22Rv1 (cell line): ENCODE data around the gene MRPL27.
"Not testable (repeated sequence)": the region's sequence is repeated elsewhere in the genome, so short reads cannot be mapped to it uniquely, and the experiment has no call there.

Source experiments
- H3K27ac ChIP-seq: fragments of 450-650 bp; 2 replicates; pipeline ENCODE4 v1.5.1; 2017
- ZFX ChIP-seq: fragments of 450-650 bp; IDR thresholded peaks from 2 replicates; pipeline ENCODE4 v1.6.1; 2017; ENCODE audit warnings: antibody characterized with exemption, borderline replicate concordance
- TF ChIP-seq, protein P1 (sequence below): fragments of 450-650 bp; IDR thresholded peaks from 2 replicates; pipeline ENCODE4 v1.5.1; 2017; ENCODE audit warnings: mild to moderate bottlenecking

Gene MRPL27

DNA sequence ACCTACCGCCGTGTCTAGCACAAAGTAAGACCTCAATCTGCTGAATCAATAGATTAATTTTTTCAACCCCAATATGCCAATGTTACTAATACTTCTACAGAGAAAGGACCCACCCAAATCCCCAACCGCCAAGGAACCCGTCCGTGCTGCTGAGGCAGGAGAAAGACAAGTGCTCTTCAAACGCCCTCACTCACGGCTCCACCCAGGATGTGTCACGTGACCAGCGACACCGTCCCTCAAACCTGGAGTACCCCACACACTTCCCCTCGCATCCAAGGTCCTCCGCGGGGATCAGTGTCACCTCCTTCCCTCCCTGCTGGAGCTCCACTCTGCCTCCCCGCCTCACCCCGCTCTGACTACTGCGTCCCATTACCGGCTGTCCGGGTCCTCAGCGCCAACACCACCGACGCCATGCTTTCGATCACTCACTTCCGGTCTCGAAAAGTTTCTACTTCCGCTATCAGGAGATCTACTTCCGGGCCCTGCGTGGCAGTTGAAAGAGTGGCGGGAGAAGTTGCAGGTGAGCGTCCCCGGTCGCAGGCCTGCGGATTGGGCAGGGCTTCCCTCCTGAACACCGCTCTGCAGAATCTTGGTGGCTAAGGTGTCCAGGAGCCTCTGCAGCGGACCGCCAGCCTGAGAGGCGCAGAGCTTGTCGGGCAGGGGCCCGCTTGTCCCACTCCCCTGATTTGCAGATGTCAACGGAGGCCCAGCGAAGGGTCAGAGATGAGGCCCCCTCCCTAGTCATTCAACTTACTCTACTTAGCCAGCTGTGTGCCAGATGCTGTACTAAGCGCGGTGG is at the start of gene MRPL27, which contains the start of gene EME1:
MRPL27 (minus strand) TSS at position 427 of the 799 bp plus-strand sequence; CDS start at position 413, 14 bp downstream.
EME1 (plus strand) TSS at position 472 of the 799 bp plus-strand sequence. CDS start 1,980 bp downstream, outside the sequence.
- no peak for TF ChIP-seq ZFX
- TF ChIP-seq, protein P1, sequence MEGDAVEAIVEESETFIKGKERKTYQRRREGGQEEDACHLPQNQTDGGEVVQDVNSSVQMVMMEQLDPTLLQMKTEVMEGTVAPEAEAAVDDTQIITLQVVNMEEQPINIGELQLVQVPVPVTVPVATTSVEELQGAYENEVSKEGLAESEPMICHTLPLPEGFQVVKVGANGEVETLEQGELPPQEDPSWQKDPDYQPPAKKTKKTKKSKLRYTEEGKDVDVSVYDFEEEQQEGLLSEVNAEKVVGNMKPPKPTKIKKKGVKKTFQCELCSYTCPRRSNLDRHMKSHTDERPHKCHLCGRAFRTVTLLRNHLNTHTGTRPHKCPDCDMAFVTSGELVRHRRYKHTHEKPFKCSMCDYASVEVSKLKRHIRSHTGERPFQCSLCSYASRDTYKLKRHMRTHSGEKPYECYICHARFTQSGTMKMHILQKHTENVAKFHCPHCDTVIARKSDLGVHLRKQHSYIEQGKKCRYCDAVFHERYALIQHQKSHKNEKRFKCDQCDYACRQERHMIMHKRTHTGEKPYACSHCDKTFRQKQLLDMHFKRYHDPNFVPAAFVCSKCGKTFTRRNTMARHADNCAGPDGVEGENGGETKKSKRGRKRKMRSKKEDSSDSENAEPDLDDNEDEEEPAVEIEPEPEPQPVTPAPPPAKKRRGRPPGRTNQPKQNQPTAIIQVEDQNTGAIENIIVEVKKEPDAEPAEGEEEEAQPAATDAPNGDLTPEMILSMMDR: no peak
- peak within 1 kb of the TSS; percentile 85 for H3K27ac ChIP-seq

DNA sequence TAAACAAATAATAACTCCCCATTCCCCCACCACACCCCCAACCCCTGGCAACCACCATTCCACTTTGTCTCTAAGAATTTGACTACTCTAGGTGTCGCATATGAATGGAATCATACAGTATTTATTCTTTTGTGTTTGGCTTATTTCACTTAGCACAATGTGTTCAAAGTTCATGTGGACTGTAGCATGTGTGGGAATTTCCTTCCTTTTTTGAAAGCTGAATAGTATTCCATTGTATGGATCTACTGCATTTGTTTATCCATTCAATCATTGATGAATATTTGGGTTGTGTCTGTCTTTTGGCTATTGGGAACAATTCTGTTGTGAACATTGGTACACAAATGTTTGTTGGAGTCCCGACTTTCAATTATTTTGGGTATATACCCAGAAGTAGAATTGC is 49.8 kb upstream of the MRPL27 start:
- no peak overlapping the region for H3K27ac ChIP-seq
- TF ChIP-seq ZFX: no peak
- TF ChIP-seq, protein P1: no peak

DNA sequence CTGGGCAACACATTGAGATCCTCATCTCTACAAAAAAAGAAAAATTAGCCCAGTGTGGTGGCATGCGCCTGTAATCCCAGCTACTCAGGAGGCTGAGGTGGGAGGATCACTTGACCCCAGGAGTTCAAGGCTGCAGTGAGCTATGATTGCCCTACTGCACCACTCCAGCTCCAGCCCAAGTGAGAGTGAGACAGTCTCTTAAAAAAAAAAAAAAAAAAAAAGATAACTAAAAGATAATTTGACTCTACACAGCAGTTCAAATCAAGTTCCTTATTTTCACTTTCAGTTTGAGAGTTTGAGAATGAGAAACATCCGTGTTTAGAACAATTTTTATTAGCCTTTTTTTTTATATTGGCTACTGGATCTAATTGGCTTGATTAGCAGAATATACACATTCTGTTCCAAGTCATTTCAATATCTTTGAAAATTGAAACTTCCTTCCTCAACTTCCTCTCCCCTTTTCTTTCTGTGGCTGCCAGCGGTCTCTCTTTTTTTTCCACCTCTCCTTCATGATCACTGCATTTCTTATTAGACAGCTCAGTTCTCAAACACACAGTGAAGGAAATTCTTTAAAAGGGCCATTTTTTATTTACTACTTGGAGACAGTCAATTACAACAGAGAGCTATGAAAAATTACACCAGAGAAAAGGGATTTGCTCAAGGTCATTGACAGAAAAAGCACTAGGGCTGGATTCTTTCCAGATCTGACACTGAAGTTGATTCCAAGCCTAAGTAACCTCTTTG is 48.5 kb upstream of the MRPL27 start:
- H3K27ac ChIP-seq: no peak overlapping the region
- TF ChIP-seq ZFX: no peak
- TF ChIP-seq, protein P1: no peak

DNA sequence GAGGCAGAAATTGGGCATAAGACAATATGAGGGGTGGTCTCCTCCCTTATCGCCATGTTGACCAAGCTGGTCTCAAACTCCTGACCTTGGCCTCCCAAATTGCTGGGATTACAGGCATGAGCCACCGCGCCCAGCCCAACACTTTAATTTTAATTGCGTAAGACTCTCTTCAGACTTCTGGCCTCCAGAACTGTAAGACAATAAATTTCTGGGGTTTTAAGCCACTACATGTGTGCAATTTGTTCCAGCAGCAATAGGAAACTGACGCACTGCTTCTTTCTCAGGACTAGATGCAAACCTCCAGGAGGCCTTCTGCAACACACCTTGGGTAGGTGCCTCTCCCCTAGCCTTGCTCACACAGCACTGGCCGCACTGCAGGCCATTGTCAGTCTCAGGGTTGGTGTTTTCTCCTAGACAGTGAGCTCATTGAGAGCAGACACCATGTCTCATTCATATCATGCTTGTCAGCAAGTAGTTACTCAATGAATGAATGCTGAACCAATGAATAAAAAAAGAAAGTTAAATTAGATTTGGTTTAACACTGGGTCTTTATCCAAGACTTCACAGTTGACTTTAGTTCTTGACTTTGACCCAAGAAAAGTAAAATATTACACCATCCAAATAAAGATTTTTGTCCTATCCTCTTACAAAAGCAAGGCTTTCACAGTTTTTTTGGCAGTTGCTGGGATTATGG is 47.6 kb upstream of the MRPL27 start:
- TF ChIP-seq, protein P1: no peak
- H3K27ac ChIP-seq: no peak overlapping the region

DNA sequence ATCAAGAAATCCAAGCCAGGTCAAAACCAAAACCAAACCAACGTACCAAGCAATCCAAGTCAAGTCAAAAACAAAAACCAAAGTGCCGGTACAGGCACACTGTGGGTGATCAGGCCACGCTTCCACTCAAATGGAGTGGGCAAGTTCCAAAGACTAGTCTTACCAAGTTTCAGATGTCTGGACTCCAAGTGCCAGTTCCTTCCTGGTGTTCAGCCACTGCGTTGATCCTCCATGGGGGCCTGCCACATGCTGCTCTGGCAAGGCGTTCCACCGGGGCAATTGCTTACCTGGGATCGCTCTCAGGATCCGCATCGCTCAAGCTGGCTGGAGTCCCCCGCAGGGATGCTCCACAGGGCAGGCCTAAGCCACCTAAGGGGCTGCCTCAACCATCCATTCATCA is 46.6 kb upstream of the MRPL27 start:
- H3K27ac ChIP-seq: not testable (repeated sequence)

DNA sequence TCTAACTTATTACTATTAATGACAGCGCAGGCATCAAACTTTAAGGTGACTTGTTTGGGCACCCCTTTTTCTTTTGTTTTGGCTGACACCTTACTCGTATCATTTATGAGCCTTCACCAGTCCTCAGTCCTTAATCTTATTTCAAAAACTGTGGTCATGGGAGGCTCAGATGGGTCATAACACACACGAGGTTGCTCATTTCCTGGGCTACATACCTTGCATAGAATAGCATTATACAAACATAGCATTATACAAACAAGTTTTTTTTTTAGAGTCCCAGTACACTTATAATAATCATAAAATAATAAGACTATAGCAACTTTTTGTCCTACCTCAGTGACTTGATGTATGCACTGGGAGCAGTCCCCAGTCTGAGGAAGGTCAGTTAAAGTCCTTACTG is 41.8 kb upstream of the MRPL27 start:
- H3K27ac ChIP-seq: no peak overlapping the region
- TF ChIP-seq, protein P1: no peak
- TF ChIP-seq ZFX: no peak

DNA sequence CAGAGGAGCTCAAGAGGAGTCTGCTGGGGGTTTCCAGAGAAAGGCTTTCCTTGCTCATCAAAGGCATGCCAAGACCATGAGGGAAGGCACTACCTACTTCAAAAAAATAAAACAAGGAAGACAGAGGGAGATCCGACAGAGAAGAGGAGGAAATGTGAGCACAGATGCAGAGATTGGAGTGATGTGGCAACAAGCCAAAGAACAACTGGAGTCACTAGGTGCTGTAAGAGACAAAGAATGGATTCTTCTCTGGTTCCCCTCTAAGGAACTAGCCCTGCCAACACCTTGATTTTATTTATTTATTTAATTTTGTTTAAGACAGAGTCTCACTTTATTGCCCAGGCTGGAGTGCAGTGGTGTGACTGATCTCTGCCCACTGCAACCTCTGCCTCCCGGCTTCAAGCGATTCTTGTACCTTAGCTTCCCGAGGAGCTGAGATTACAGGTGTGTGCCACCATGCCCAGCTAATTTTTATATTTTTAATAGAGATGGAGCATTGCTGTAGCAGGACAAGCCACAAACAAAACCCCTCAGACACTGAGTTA is 39.3 kb upstream of the MRPL27 start:
- no peak for TF ChIP-seq ZFX
- no peak overlapping the region for H3K27ac ChIP-seq
